H1 (cell line): ENCODE measurements around the gene ATP2C1. TPM values are rescaled to one million over a fixed set of nuclear protein-coding genes. Genes with fewer than 3 reads are reported as not detected.

ENCODE experiments used
- CTCF ChIA-PET: fragments of 300-600 bp; sonication (Branson Sonifier 250); formaldehyde crosslinking; loops from one replicate; lab custom pipeline; 2021; ENCODE audit not compliant: partially characterized antibody; lab: Charles Lee
- POLR2A ChIA-PET: fragments of 300-600 bp; sonication (Branson Sonifier 250); formaldehyde crosslinking; loops from one replicate; lab custom pipeline; 2021; ENCODE audit warnings: inconsistent platforms; ENCODE audit not compliant: partially characterized antibody; lab: Charles Lee
- DNase-seq, 2 experiments: peaks; one replicate each; pipeline versions ENCODE4 v3.0.0 to v3.0.0-alpha.2; 2010 to 2022; ENCODE audit warnings: low spot score in 2 of 2, low read depth in 1 of 2, mixed read lengths in 1 of 2
- FAIRE-seq: peaks from 2 replicates; lab custom pipeline; 2011; peaks lifted over from hg19 to GRCh38; lab: Jason Lieb, UNC
- H2AFZ ChIP-seq: 2 replicates; pipeline ENCODE4 v1.8.1; 2012; ENCODE audit warnings: low read length, inconsistent platforms
- H2AK5ac ChIP-seq: 2 replicates; pipeline ENCODE4 v1.6.1; 2013; ENCODE audit warnings: low read depth, low read length
- H2BK120ac ChIP-seq: replicated peaks from 2 replicates; pipeline ENCODE3; 2013; ENCODE audit warnings: low read depth, low read length, inconsistent platforms
- H2BK12ac ChIP-seq: 2 replicates; pipeline ENCODE4 v1.6.1; 2013; ENCODE audit warnings: low read depth, low read length
- H2BK15ac ChIP-seq: 2 replicates; pipeline ENCODE4 v1.6.1; 2013; ENCODE audit warnings: low read length
- H2BK20ac ChIP-seq: 2 replicates; pipeline ENCODE4 v1.6.1; 2013; ENCODE audit warnings: low read length
- H2BK5ac ChIP-seq: 2 replicates; pipeline ENCODE4 v1.6.1; 2013; ENCODE audit warnings: low read depth, low read length
- H3K14ac ChIP-seq: 2 replicates; pipeline ENCODE4 v1.6.1; 2013; ENCODE audit warnings: inconsistent platforms; ENCODE audit not compliant: insufficient read length
- H3K18ac ChIP-seq: 2 replicates; pipeline ENCODE4 v1.6.1; 2013; ENCODE audit warnings: low read length; ENCODE audit errors: extremely low read depth
- H3K23ac ChIP-seq: 2 replicates; pipeline ENCODE4 v1.6.1; 2013; ENCODE audit warnings: inconsistent platforms; ENCODE audit not compliant: insufficient read length
- H3K23me2 ChIP-seq: 2 replicates; pipeline ENCODE4 v1.6.1; 2013; ENCODE audit warnings: low read depth, low read length
- H3K27ac ChIP-seq: 2 replicates; pipeline ENCODE4 v1.6.1; 2011; ENCODE audit warnings: low read depth, low read length, inconsistent platforms
- H3K27me3 ChIP-seq, 4 experiments: replicated peaks in 1 of 4; 1 replicate in 1 of 4; 2 replicates in 3 of 4; pipeline versions ENCODE4 v1.6.1 to v1.8.1; 2011 to 2013; ENCODE audit warnings: low read length in 3 of 4, mild to moderate bottlenecking in 3 of 4, inconsistent platforms in 2 of 4, mixed read lengths in 2 of 4, moderate library complexity in 1 of 4; ENCODE audit not compliant: control insufficient read depth in 3 of 4, insufficient read depth in 3 of 4; ENCODE audit errors: extremely low read depth in 1 of 4
- H3K36me3 ChIP-seq, 4 experiments: 2 replicates each; pipeline versions ENCODE4 v1.6.1 to v1.8.1; 2011 to 2013; ENCODE audit warnings: mild to moderate bottlenecking in 4 of 4, low read length in 3 of 4, moderate library complexity in 2 of 4, control low read depth in 1 of 4, inconsistent platforms in 1 of 4; ENCODE audit not compliant: insufficient read depth in 4 of 4, control insufficient read depth in 2 of 4
- H3K4ac ChIP-seq: replicated peaks from 2 replicates; pipeline ENCODE3; 2013; ENCODE audit warnings: low read length, low read depth, mixed read lengths, inconsistent platforms; ENCODE audit not compliant: insufficient read length
- H3K4me1 ChIP-seq, 4 experiments: replicated peaks in 1 of 4; 1 replicate in 1 of 4; 2 replicates in 3 of 4; pipeline versions ENCODE4 v1.6.1 to v1.8.1; 2011 to 2013; ENCODE audit warnings: low read length in 3 of 4, inconsistent platforms in 2 of 4, mixed read lengths in 1 of 4; ENCODE audit not compliant: insufficient read depth in 4 of 4, control insufficient read depth in 3 of 4
- H3K4me2 ChIP-seq, 2 experiments: 2 replicates each; pipeline versions ENCODE4 v1.6.1 to v1.8.1; 2011 to 2013; ENCODE audit warnings: low read depth in 2 of 2, low read length in 2 of 2, control low read depth in 1 of 2, inconsistent platforms in 1 of 2, mild to moderate bottlenecking in 1 of 2; ENCODE audit not compliant: insufficient read depth in 1 of 2
- H3K4me3 ChIP-seq, 4 experiments: fragments of 200-600, 300-600 bp in 1 of 4; sonication (generic), shearing (Covaris generic), sonication (Bioruptor Twin) in 1 of 4; 2 replicates each; pipeline versions ENCODE4 v1.5.1 to v1.8.1; 2011 to 2016; ENCODE audit warnings: low read length in 4 of 4, low read depth in 3 of 4, control low read depth in 2 of 4, inconsistent platforms in 2 of 4, mild to moderate bottlenecking in 2 of 4, mixed read lengths in 1 of 4, moderate library complexity in 1 of 4; ENCODE audit not compliant: insufficient read depth in 2 of 4; ENCODE audit errors: extremely low read depth in 1 of 4
- H3K56ac ChIP-seq: replicated peaks from 2 replicates; pipeline ENCODE3; 2013; ENCODE audit warnings: low read depth, mild to moderate bottlenecking, mixed read lengths, low read length, inconsistent platforms; ENCODE audit not compliant: insufficient read length
- H3K79me1 ChIP-seq: 2 replicates; pipeline ENCODE4 v1.6.1; 2013; ENCODE audit warnings: low read depth, low read length, control low read depth
- H3K79me2 ChIP-seq, 2 experiments: 2 replicates each; pipeline versions ENCODE4 v1.6.1 to v1.8.1; 2012 to 2013; ENCODE audit warnings: low read length in 2 of 2, mild to moderate bottlenecking in 2 of 2, inconsistent platforms in 1 of 2; ENCODE audit not compliant: insufficient read depth in 2 of 2, control insufficient read depth in 1 of 2
- H3K9ac ChIP-seq, 4 experiments: replicated peaks in 1 of 4; 1 replicate in 1 of 4; 2 replicates in 3 of 4; pipeline versions ENCODE4 v1.6.1 to v1.8.1; 2011 to 2013; ENCODE audit warnings: low read depth in 3 of 4, low read length in 3 of 4, control low read depth in 2 of 4, mild to moderate bottlenecking in 2 of 4, moderate library complexity in 2 of 4, inconsistent platforms in 1 of 4; ENCODE audit errors: extremely low read depth in 1 of 4
- H3K9me3 ChIP-seq, 2 experiments: 2 replicates each; pipeline versions ENCODE4 v1.6.1 to v1.8.1; 2012 to 2013; ENCODE audit warnings: mild to moderate bottlenecking in 2 of 2, moderate library complexity in 2 of 2, control low read depth in 1 of 2, inconsistent platforms in 1 of 2, low read depth in 1 of 2, low read length in 1 of 2, mixed read lengths in 1 of 2; ENCODE audit not compliant: insufficient read depth in 2 of 2
- H4K20me1 ChIP-seq, 2 experiments: replicated peaks in 1 of 2; 2 replicates each; pipeline versions ENCODE3 to v1.8.1; 2011 to 2013; ENCODE audit warnings: inconsistent platforms in 2 of 2, low read length in 2 of 2, mild to moderate bottlenecking in 1 of 2; ENCODE audit not compliant: insufficient read depth in 2 of 2, control insufficient read depth in 1 of 2
- H4K5ac ChIP-seq: 2 replicates; pipeline ENCODE4 v1.6.1; 2013; ENCODE audit warnings: low read length, low read depth, mixed read lengths, inconsistent platforms; ENCODE audit not compliant: insufficient read length
- H4K8ac ChIP-seq: 2 replicates; pipeline ENCODE4 v1.8.0; 2013; ENCODE audit warnings: mild to moderate bottlenecking, moderate library complexity, low read length, inconsistent platforms; ENCODE audit not compliant: insufficient read depth; ENCODE audit errors: extremely low read depth
- H4K91ac ChIP-seq: replicated peaks from 2 replicates; pipeline ENCODE3; 2013; ENCODE audit warnings: low read length, mixed read lengths, inconsistent platforms; ENCODE audit not compliant: insufficient read length
- ATF2 ChIP-seq: IDR thresholded peaks from 2 replicates; pipeline ENCODE4 v1.6.1; 2012; ENCODE audit warnings: low read length, inconsistent platforms
- CHD2 ChIP-seq: IDR thresholded peaks from 2 replicates; pipeline ENCODE4 v1.6.1; 2012; ENCODE audit warnings: low read length, improper control_type of control experiment
- EP300 ChIP-seq, 2 experiments: IDR thresholded peaks; 1 replicate in 1 of 2; 2 replicates in 1 of 2; pipeline ENCODE4 v1.6.1; 2011 to 2012; ENCODE audit warnings: low read depth in 2 of 2, low read length in 2 of 2, mild to moderate bottlenecking in 2 of 2, borderline replicate concordance in 1 of 2, inconsistent platforms in 1 of 2, moderate library complexity in 1 of 2
- GABPA ChIP-seq: IDR thresholded peaks from 2 replicates; pipeline ENCODE4 v1.6.1; 2011; ENCODE audit warnings: mild to moderate bottlenecking, low read length, moderate library complexity, borderline replicate concordance; ENCODE audit not compliant: insufficient read depth
- GTF2F1 ChIP-seq: IDR thresholded peaks from 2 replicates; pipeline ENCODE4 v1.6.1; 2012; ENCODE audit warnings: low read depth, low read length, improper control_type of control experiment, borderline replicate concordance
- NANOG ChIP-seq: IDR thresholded peaks from 2 replicates; pipeline ENCODE4 v1.6.1; 2011; ENCODE audit warnings: low read length, low read depth, mild to moderate bottlenecking, inconsistent platforms; ENCODE audit not compliant: insufficient read depth, poor library complexity, severe bottlenecking
- RFX5 ChIP-seq: IDR thresholded peaks from 2 replicates; pipeline ENCODE4 v1.6.1; 2011; ENCODE audit warnings: low read depth, low read length, improper control_type of control experiment, borderline replicate concordance
- TAF7 ChIP-seq: optimal IDR thresholded peaks from 2 replicates; pipeline ENCODE3; 2011; ENCODE audit warnings: low read depth, mild to moderate bottlenecking, inconsistent platforms, low read length, moderate library complexity, borderline replicate concordance
- USF2 ChIP-seq: IDR thresholded peaks from 2 replicates; pipeline ENCODE4 v1.6.1; 2011; ENCODE audit warnings: low read length, improper control_type of control experiment
- WGBS, 2 experiments: shearing (Covaris generic) in 1 of 2; methylation state at CpG; one replicate each; pipeline versions ENCODE4 v1.1.6 to v1.1.7; 2013 to 2015; ENCODE audit warnings: low lambda C conversion rate in 2 of 2, mixed read lengths in 2 of 2, inconsistent platforms in 1 of 2, low coverage in 1 of 2, missing lambda C conversion rate in 1 of 2; ENCODE audit not compliant: insufficient replicate concordance in 2 of 2, insufficient coverage in 1 of 2, insufficient read length in 1 of 2; ENCODE audit errors: extremely low coverage in 1 of 2, missing lambda C conversion rate in 1 of 2; 5-methylcytosine and 5-hydroxymethylcytosine counted together
- polyA plus RNA-seq, 7 experiments: library from polyadenylated mRNA; depleted of rRNA in 3 of 7; stranded (reverse) in 5 of 7; unstranded in 2 of 7; fragments of >200 nt in 5 of 7; fragments of 200-250 nt in 2 of 7; gene quantifications; 1 replicate in 5 of 7; 2 replicates in 1 of 7; 4 replicates in 1 of 7; pipeline versions ENCODE4 v1.2.1 to v1.2.3, GENCODE V29; 2011 to 2013; ENCODE audit warnings: missing spikeins in 2 of 7, mixed read lengths in 2 of 7
- total RNA-seq: library from RNA; stranded (reverse); fragmentation: NEBNext Ultra II Directional; extraction: Animal tissue kit (Norgen Biotek cat#: 25700); gene quantifications from 2 replicates; pipeline ENCODE4 v1.2.1, GENCODE V29; 2021

The ATP2C1 gene
- total and polyA plus RNA-seq, 2 of the 8 experiments (the other 6 are each of a cell fraction or from before 2014, with no cell fraction given) = 50.7 to 68.5 TPM

DNA sequence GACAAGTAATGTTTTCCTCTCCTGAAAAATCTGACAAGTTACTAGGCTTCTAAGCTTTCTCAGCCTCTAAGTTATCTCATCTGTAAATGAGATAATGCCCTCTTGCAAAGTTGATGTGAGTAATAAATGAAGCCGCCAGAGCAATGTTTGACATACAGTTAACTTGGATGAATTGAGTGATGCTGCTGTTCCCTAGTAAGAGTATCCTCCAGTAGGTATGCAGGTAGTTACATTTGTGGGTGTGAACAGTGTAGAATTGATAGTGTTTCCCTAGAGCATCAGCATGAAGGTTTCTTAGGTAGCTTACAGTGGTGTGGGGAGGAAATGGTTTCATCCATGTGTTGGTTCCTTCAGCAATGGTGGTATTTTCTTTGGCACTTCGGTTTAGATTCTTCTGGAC, 3.4 kb downstream of the ATP2C1 start:
- no peak overlapping the region for H2BK12ac ChIP-seq
- no peak overlapping the region for H3K4me3 ChIP-seq
- ChIA-PET CTCF (interaction anchor here (0.5 to 8.4 kb wide), 2 partner anchors 98 to 137 kb away, joined by 4 to 97 read pairs; no protein-coding TSS in a partner anchor), POLR2A (no interaction called here)
- WGBS, 2 experiments = 89% methylated on average over 2 of the region's 2 CpGs; no CpG with 5 or more reads in 1 of the 2 experiments
- DNase-seq (no peak), FAIRE-seq (no peak)
- no peak overlapping the region for H3K14ac ChIP-seq
- H3K23ac ChIP-seq = no peak overlapping the region
- H2BK5ac ChIP-seq = no peak overlapping the region
- no peak overlapping the region for H4K8ac ChIP-seq
- H3K9ac ChIP-seq = no peak overlapping the region
- H4K91ac ChIP-seq = no peak overlapping the region
- no peak overlapping the region for H2BK20ac ChIP-seq
- H3K23me2 ChIP-seq = peaks cover 3% of the 10 kb centered on the region
- H3K56ac ChIP-seq = no peak overlapping the region
- H4K5ac ChIP-seq = no peak overlapping the region
- no peak overlapping the region for H3K18ac ChIP-seq
- H3K4me2 ChIP-seq = peak overlapping the region in 1 of 2 experiments; percentile 35; a peak in 2 of 4 replicates
- no peak overlapping the region for H3K4ac ChIP-seq
- no peak overlapping the region for H2BK15ac ChIP-seq
- no peak overlapping the region for H2BK120ac ChIP-seq
- H4K20me1 ChIP-seq = peaks cover 0 to 10% of the 10 kb centered on the region in 2 experiments
- H3K27ac ChIP-seq = no peak overlapping the region
- H3K79me2 ChIP-seq = peaks cover 4 to 79% of the 10 kb centered on the region in 2 experiments; a peak in 3 of 4 replicates
- no peaks in the 10 kb centered on the region for H3K27me3 ChIP-seq
- no peak overlapping the region for H2AFZ ChIP-seq
- peaks cover 1 to 13% (median 10%) of the 10 kb centered on the region in 4 experiments; a peak in 5 of 7 replicates for H3K4me1 ChIP-seq
- no peak overlapping the region for H2AK5ac ChIP-seq
- H3K79me1 ChIP-seq = peaks cover 5% of the 10 kb centered on the region; the same call in 1 of the 2 replicates
- H3K9me3 ChIP-seq = no peaks in the 10 kb centered on the region
- no peaks in the 10 kb centered on the region for H3K36me3 ChIP-seq
- TF ChIP-seq GABPA (no peak), RFX5 (no peak), NANOG (no peak), USF2 (no peak), ATF2 (no peak), TAF7 (no peak), EP300 (IDR thresholded peaks at IDR 0.05; ENCODE audit: borderline replicate concordance in 1 of 2, low read depth in 2 of 2, low read length in 2 of 2) (no peak), GTF2F1 (no peak), CHD2 (no peak)
